Mesenchymal stem cell (in vitro differentiated cells and primary cell): Measurements from ENCODE around the gene NUCB1.

Source experiments
- DNase-seq: peaks from one replicate; pipeline ENCODE4 v3.0.0-alpha.2; 2013
- H2AFZ ChIP-seq: one replicate; pipeline ENCODE4 v1.6.1; 2013; ENCODE audit warnings: low read depth, mild to moderate bottlenecking, control low read depth, inconsistent platforms, low read length, moderate library complexity
- H2AK5ac ChIP-seq: 2 replicates; pipeline ENCODE4 v1.6.1; 2013; ENCODE audit warnings: low read length, moderate library complexity, mild to moderate bottlenecking, inconsistent platforms; ENCODE audit not compliant: severe bottlenecking
- H2BK120ac ChIP-seq: one replicate; pipeline ENCODE4 v1.6.1; 2013; ENCODE audit warnings: low read depth, mild to moderate bottlenecking, inconsistent platforms, low read length, moderate library complexity
- H2BK12ac ChIP-seq, 2 experiments: one replicate each; pipeline ENCODE4 v1.6.1; 2013; ENCODE audit warnings: inconsistent platforms in 2 of 2, low read length in 2 of 2, mild to moderate bottlenecking in 2 of 2, moderate library complexity in 2 of 2, control low read depth in 1 of 2
- H2BK15ac ChIP-seq: one replicate; pipeline ENCODE4 v1.6.1; 2013; ENCODE audit warnings: mild to moderate bottlenecking, low read depth, inconsistent platforms; ENCODE audit not compliant: poor library complexity, severe bottlenecking
- H2BK5ac ChIP-seq: 2 replicates; pipeline ENCODE4 v1.6.1; 2013; ENCODE audit warnings: low read depth, mild to moderate bottlenecking, low read length, control low read depth, inconsistent platforms; ENCODE audit not compliant: poor library complexity, severe bottlenecking
- H3K14ac ChIP-seq, 2 experiments: one replicate each; pipeline ENCODE4 v1.6.1; 2013; ENCODE audit warnings: inconsistent platforms in 2 of 2, low read length in 2 of 2, control low read depth in 1 of 2, mild to moderate bottlenecking in 1 of 2, moderate library complexity in 1 of 2
- H3K18ac ChIP-seq, 2 experiments: one replicate each; pipeline ENCODE4 v1.6.1; 2013; ENCODE audit warnings: inconsistent platforms in 2 of 2, low read length in 2 of 2, control low read depth in 1 of 2, low read depth in 1 of 2, mild to moderate bottlenecking in 1 of 2
- H3K23ac ChIP-seq, 2 experiments: one replicate each; pipeline ENCODE4 v1.6.1; 2013; ENCODE audit warnings: inconsistent platforms in 2 of 2, low read length in 2 of 2, mild to moderate bottlenecking in 2 of 2, moderate library complexity in 2 of 2, control low read depth in 1 of 2
- H3K27ac ChIP-seq: 2 replicates; pipeline ENCODE4 v1.5.1; 2013; ENCODE audit warnings: mild to moderate bottlenecking, moderate library complexity, low read length, control low read depth, inconsistent platforms; ENCODE audit not compliant: poor library complexity, severe bottlenecking
- H3K27me3 ChIP-seq, 2 experiments: 2 replicates each; pipeline versions ENCODE4 v1.6.1 to v1.7.0; 2013; ENCODE audit warnings: low read length in 2 of 2, mild to moderate bottlenecking in 2 of 2, moderate library complexity in 2 of 2, control low read depth in 1 of 2, inconsistent platforms in 1 of 2; ENCODE audit not compliant: control insufficient read depth in 1 of 2, insufficient read depth in 1 of 2
- H3K36me3 ChIP-seq, 2 experiments: 2 replicates each; pipeline versions ENCODE4 v1.6.1 to v1.7.0; 2013; ENCODE audit warnings: low read length in 2 of 2, control low read depth in 1 of 2, inconsistent platforms in 1 of 2, low read depth in 1 of 2, mild to moderate bottlenecking in 1 of 2; ENCODE audit not compliant: insufficient read depth in 2 of 2, control insufficient read depth in 1 of 2
- H3K4ac ChIP-seq, 2 experiments: one replicate each; pipeline ENCODE4 v1.6.1; 2013; ENCODE audit warnings: inconsistent platforms in 2 of 2, low read length in 2 of 2, mild to moderate bottlenecking in 2 of 2, moderate library complexity in 2 of 2, control low read depth in 1 of 2, low read depth in 1 of 2
- H3K4me1 ChIP-seq: 2 replicates; pipeline ENCODE4 v1.6.1; 2013; ENCODE audit warnings: low read depth, low read length, control low read depth; ENCODE audit not compliant: control insufficient read depth, insufficient read depth
- H3K4me2 ChIP-seq: 2 replicates; pipeline ENCODE4 v1.6.1; 2013; ENCODE audit warnings: low read length, mild to moderate bottlenecking, inconsistent platforms; ENCODE audit not compliant: poor library complexity, severe bottlenecking
- H3K4me3 ChIP-seq, 2 experiments: 2 replicates each; pipeline versions ENCODE4 v1.5.1 to v1.7.0; 2013; ENCODE audit warnings: low read length in 2 of 2, mild to moderate bottlenecking in 2 of 2, control low read depth in 1 of 2, low read depth in 1 of 2; ENCODE audit not compliant: insufficient read depth in 1 of 2
- H3K79me1 ChIP-seq: replicated peaks from 2 replicates; pipeline ENCODE4 v1.6.1; 2013; ENCODE audit warnings: mild to moderate bottlenecking, control low read depth, low read length, inconsistent platforms; ENCODE audit not compliant: poor library complexity, severe bottlenecking
- H3K9ac ChIP-seq: 2 replicates; pipeline ENCODE4 v1.7.0; 2013; ENCODE audit warnings: mild to moderate bottlenecking, low read length, moderate library complexity
- H3K9me3 ChIP-seq: 2 replicates; pipeline ENCODE4 v1.7.0; 2013; ENCODE audit warnings: mild to moderate bottlenecking, low read length; ENCODE audit not compliant: control insufficient read depth
- H4K8ac ChIP-seq: one replicate; pipeline ENCODE4 v1.6.1; 2013; ENCODE audit warnings: inconsistent platforms, mild to moderate bottlenecking, low read length, moderate library complexity
- H4K91ac ChIP-seq: one replicate; pipeline ENCODE4 v1.6.1; 2013; ENCODE audit warnings: mild to moderate bottlenecking, low read length, inconsistent platforms
- WGBS: methylation state at CpG from one replicate; pipeline ENCODE4 v1.1.7; 2013; ENCODE audit warnings: mixed read lengths; 5-methylcytosine and 5-hydroxymethylcytosine counted together

Gene NUCB1

GRCh38 chr19:48966541-48967345 lies 66.6 kb downstream of the NUCB1 start:
- peak overlapping the region in 1 of 2 experiments; percentile 62 for H3K14ac ChIP-seq
- H3K9me3 ChIP-seq = no peaks in the 10 kb centered on the region
- peak overlapping the region; percentile 98 for H3K9ac ChIP-seq
- H2BK120ac ChIP-seq = no peak overlapping the region
- peak overlapping the region; percentile 88 to 100 for H3K4me3 ChIP-seq
- no peak overlapping the region for H2AFZ ChIP-seq
- H3K36me3 ChIP-seq = peaks cover 48 to 56% of the 10 kb centered on the region in 2 experiments
- H3K79me1 ChIP-seq = peaks cover 4% of the 10 kb centered on the region
- H4K8ac ChIP-seq = no peak overlapping the region
- peak overlapping the region; percentile 84 for H3K27ac ChIP-seq
- no peak overlapping the region for H3K4ac ChIP-seq
- 79% methylated on average over 8 of the region's 10 CpGs for WGBS
- H2AK5ac ChIP-seq = no peak overlapping the region
- no peak overlapping the region for H4K91ac ChIP-seq
- peak; percentile 35 for DNase-seq
- H3K27me3 ChIP-seq = no peaks in the 10 kb centered on the region
- H3K18ac ChIP-seq = no peak overlapping the region
- H2BK15ac ChIP-seq = no peak overlapping the region
- peaks cover 41% of the 10 kb centered on the region for H3K4me1 ChIP-seq
- H3K4me2 ChIP-seq = peak overlapping the region; percentile 64
- H2BK12ac ChIP-seq = no peak overlapping the region
- no peak overlapping the region for H2BK5ac ChIP-seq
- H3K23ac ChIP-seq = no peak overlapping the region

GRCh38 chr19:48967346-48968178 lies 67.5 kb downstream of the NUCB1 start:
- Histone ChIP-seq H3K14ac (no peak overlapping the region), H3K4ac (no peak overlapping the region), H3K4me3 (peak overlapping the region in 1 of 2 experiments; percentile 100), H3K4me1 (peaks cover 33% of the 10 kb centered on the region), H3K79me1 (peaks cover 4% of the 10 kb centered on the region), H2BK5ac (no peak overlapping the region), H3K9me3 (no peaks in the 10 kb centered on the region), H3K27ac (peak overlapping the region; percentile 18), H2AK5ac (no peak overlapping the region), H2BK15ac (no peak overlapping the region), H4K91ac (no peak overlapping the region), H3K23ac (no peak overlapping the region), H2BK12ac (no peak overlapping the region), H2BK120ac (no peak overlapping the region), H2AFZ (no peak overlapping the region), H3K4me2 (peak overlapping the region; percentile 64), H3K27me3 (no peaks in the 10 kb centered on the region), H4K8ac (no peak overlapping the region), H3K9ac (peak overlapping the region; percentile 98), H3K18ac (no peak overlapping the region), H3K36me3 (peaks cover 50 to 52% of the 10 kb centered on the region in 2 experiments)
- peak; percentile 90 for DNase-seq
- WGBS = 73% methylated on average over 12 of the region's 14 CpGs

GRCh38 chr19:48968179-48968661 lies 68.1 kb downstream of the NUCB1 start:
- peaks cover 52 to 56% of the 10 kb centered on the region in 2 experiments for H3K36me3 ChIP-seq
- H3K23ac ChIP-seq = no peak overlapping the region
- H3K79me1 ChIP-seq = peaks cover 4% of the 10 kb centered on the region
- no peaks in the 10 kb centered on the region for H3K9me3 ChIP-seq
- no peak overlapping the region for H2AFZ ChIP-seq
- H2BK120ac ChIP-seq = no peak overlapping the region
- no peak overlapping the region for H4K91ac ChIP-seq
- no peak overlapping the region for H3K4ac ChIP-seq
- H2BK5ac ChIP-seq = no peak overlapping the region
- peak overlapping the region; percentile 18 for H3K27ac ChIP-seq
- H2BK15ac ChIP-seq = no peak overlapping the region
- H4K8ac ChIP-seq = no peak overlapping the region
- no peak overlapping the region for H3K4me2 ChIP-seq
- WGBS = 82% methylated on average over 4 of the region's 4 CpGs
- DNase-seq = peak; percentile 86
- H3K18ac ChIP-seq = no peak overlapping the region
- H3K14ac ChIP-seq = no peak overlapping the region
- H2BK12ac ChIP-seq = no peak overlapping the region
- H3K4me3 ChIP-seq = no peak overlapping the region
- H3K27me3 ChIP-seq = no peaks in the 10 kb centered on the region
- no peak overlapping the region for H2AK5ac ChIP-seq
- H3K9ac ChIP-seq = peak overlapping the region; percentile 98
- peaks cover 28% of the 10 kb centered on the region for H3K4me1 ChIP-seq

- Histone ChIP-seq H3K4me1 (peaks cover 22% of the 10 kb centered on the region), H2BK12ac (no peak overlapping the region), H4K8ac (no peak overlapping the region), H3K23ac (no peak overlapping the region), H3K27ac (no peak overlapping the region), H3K4ac (no peak overlapping the region), H3K9me3 (no peaks in the 10 kb centered on the region), H3K4me3 (no peak overlapping the region), H2AFZ (no peak overlapping the region), H3K79me1 (peaks cover 4% of the 10 kb centered on the region), H3K4me2 (no peak overlapping the region), H2AK5ac (no peak overlapping the region), H3K36me3 (peaks cover 57 to 61% of the 10 kb centered on the region in 2 experiments), H2BK5ac (no peak overlapping the region), H3K27me3 (no peaks in the 10 kb centered on the region), H3K18ac (no peak overlapping the region), H3K9ac (peak overlapping the region; percentile 25), H4K91ac (no peak overlapping the region), H3K14ac (no peak overlapping the region), H2BK15ac (no peak overlapping the region), H2BK120ac (no peak overlapping the region)
- peak; percentile 71 for DNase-seq
- 94% methylated on average over 15 of the region's 15 CpGs for WGBS
Observed at GRCh38 chr19:48968813-48969218, 68.7 kb downstream of the NUCB1 start.
